IMR-90 (cell line): ENCODE measurements around the gene TAAR1.

Source experiments
- CEBPB ChIP-seq: IDR thresholded peaks from 2 replicates; pipeline ENCODE4 v1.6.1; 2012; ENCODE audit warnings: low read depth, low read length, improper control_type of control experiment
- CHD1 ChIP-seq: IDR thresholded peaks from 2 replicates; pipeline ENCODE4 v1.6.1; 2012; ENCODE audit warnings: low read depth, low read length, improper control_type of control experiment
- CTCF ChIP-seq: conservative IDR thresholded peaks from 2 replicates; pipeline ENCODE4 v1.5.1; 2012; ENCODE audit warnings: mild to moderate bottlenecking, low read depth, low read length, improper control_type of control experiment
- FOS ChIP-seq: fragments of 150-350 bp; IDR thresholded peaks from 2 replicates; pipeline ENCODE4 v1.6.1; 2016; ENCODE audit warnings: low read depth, low read length
- MAFK ChIP-seq: IDR thresholded peaks from 2 replicates; pipeline ENCODE4 v1.6.1; 2012; ENCODE audit warnings: low read depth, low read length, improper control_type of control experiment
- POLR2A ChIP-seq: IDR thresholded peaks from 2 replicates; pipeline ENCODE4 v1.6.1; 2012; ENCODE audit warnings: mild to moderate bottlenecking, low read depth, low read length
- RAD21 ChIP-seq: IDR thresholded peaks from 2 replicates; pipeline ENCODE4 v1.6.1; 2012; ENCODE audit warnings: low read length, improper control_type of control experiment
- SMC3 ChIP-seq: fragments of 150-350 bp; IDR thresholded peaks from 2 replicates; pipeline ENCODE4 v1.6.1; 2016; ENCODE audit warnings: low read depth, mild to moderate bottlenecking, antibody characterized with exemption, low read length, moderate library complexity

- no peak for TF ChIP-seq CTCF
- TF ChIP-seq POLR2A = no peak
- TF ChIP-seq CEBPB = no peak
- TF ChIP-seq FOS = no peak
- TF ChIP-seq RAD21 = no peak
- no peak for TF ChIP-seq MAFK
- no peak for TF ChIP-seq CHD1
- no peak for TF ChIP-seq SMC3
Measured at GRCh38 chr6:132675002-132675401, 16.0 kb upstream of the TAAR1 start.
